CD4-positive, alpha-beta T cell treated with Interleukin-6 for 4 hours (primary cell): ENCODE results near the gene PRR13.
"Not testable (repeated sequence)": the region's sequence is repeated elsewhere in the genome, so short reads cannot be mapped to it uniquely, and the experiment has no call there.

ENCODE experiments used
- DNase-seq: peaks from one replicate; pipeline ENCODE4 v3.0.0-alpha.2; 2020; ENCODE audit warnings: mixed read lengths

The PRR13 gene

DNA sequence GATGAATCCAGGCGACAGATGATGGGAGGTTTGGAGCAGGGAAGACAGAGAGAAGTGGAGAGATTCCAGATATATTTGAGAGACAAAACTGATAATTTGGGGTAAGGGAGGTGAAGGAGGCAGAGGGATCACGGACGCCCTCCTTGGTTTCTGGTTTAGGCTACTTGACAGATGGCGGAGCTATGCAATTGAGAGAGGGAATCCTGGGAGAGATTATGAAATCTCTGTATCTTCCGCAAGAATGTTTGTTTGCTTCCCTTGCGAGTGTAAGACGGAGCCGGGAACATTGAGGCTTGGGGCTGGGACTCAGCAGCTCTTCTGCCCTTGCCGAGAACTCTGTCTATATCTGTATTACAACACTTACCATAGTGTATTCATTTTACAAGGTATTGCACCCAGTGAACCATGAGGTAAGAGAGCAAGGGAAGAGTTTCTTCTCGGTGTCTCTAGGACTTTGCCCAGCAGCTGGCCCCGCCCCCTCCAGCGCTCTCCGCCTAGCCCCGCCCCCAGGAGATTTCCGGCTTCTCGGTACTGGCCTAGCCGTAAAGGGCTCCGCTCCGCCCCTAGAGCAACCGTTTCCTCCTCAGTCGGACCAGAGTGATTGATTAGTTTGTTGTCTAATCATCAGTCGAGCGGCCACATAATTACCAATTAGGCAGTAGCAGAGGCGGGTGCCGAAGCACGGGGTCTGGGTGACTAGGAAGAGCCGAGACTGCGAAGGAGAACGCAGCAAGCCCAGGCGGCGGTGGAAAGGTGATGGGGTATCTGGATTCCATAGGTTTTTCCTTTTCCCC lies at the start of gene PRR13:
TSS of gene PRR13 (plus strand) at position 695 of the 794 bp plus-strand sequence. CDS start 981 bp downstream, outside the sequence.
- DNase-seq, result peak; percentile 100

DNA sequence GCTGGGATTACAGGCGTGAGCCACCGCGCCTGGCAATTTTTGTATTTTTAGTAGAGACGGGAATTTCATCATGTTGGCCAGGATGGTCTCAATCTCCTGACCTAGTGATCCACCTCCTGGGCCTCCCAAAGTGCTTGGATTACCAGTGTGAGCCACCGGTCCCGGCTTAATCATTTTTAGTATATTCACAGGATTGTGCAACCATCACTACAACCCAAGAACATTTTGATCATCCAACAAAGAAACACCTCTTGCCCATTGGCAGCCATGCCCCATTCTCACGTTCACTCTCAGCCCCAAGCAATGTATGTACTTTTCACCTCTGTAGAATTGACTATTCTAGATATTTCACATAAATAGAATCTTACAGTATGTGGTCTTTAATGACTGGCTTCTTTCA lies 41.6 kb upstream of the PRR13 start:
- no peak for DNase-seq

GRCh38 chr12:53402351-53402750 lies 39.2 kb upstream of the PRR13 start:
- DNase-seq, result not testable (repeated sequence)

DNA sequence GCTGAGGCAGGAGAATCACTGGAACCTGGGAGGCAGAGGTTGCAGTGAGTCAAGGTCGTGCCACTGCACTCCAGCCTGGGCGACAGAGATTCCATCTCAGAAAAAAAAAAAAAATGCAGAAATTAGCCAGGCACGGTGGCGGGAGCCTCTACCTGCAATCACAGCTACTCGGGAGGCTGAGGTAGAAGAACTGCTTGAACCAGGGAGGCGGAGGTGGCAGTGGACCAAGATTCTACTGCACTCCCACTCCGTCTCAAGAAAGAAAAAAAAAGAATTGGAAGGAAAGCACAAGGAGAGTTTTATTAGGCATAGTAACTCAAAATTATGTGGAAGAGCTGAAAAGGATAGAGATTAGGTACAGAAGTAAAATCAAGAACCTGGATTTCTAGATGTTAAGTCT lies 38.7 kb upstream of the PRR13 start:
- no peak for DNase-seq

DNA sequence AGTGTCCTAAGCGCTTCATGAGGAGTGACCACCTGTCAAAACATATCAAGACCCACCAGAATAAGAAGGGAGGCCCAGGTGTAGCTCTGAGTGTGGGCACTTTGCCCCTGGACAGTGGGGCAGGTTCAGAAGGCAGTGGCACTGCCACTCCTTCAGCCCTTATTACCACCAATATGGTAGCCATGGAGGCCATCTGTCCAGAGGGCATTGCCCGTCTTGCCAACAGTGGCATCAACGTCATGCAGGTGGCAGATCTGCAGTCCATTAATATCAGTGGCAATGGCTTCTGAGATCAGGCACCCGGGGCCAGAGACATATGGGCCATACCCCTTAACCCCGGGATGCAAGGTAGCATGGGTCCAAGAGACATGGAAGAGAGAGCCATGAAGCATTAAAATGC lies 30.6 kb upstream of the PRR13 start:
- no peak for DNase-seq

DNA sequence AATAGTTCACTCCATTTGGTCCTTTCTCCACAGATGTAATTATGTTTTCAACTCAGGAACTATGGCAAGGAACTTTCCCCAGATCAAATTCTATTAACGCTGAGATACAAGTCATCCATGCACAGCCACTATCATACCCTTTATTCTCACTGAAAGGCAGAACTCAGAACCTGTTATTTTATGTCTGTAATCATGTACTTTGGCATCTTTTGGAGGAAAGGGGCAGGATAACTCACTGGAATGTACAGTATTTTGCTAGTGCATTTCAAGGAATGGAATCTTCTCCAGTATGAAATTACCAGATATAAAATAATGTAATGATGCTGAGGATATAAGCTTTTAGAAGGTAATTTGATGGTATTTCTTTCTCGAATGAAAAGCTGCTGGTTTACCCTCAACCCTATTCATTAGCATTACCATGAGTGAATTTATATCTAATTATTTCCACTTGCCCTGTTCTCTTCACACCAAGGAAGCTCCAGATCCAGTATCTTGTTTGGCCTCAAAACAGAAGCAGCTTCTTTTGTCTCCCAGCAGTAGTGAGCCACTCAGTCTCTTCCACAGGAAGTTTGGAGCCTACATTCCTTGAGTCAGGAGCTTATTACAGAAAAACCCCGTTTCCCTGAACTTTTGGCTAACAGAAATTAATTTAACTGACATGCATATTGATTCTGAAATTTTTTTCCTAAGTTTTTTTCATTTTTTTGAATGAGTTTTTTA lies 27.9 kb upstream of the PRR13 start:
- DNase-seq, result no peak

DNA sequence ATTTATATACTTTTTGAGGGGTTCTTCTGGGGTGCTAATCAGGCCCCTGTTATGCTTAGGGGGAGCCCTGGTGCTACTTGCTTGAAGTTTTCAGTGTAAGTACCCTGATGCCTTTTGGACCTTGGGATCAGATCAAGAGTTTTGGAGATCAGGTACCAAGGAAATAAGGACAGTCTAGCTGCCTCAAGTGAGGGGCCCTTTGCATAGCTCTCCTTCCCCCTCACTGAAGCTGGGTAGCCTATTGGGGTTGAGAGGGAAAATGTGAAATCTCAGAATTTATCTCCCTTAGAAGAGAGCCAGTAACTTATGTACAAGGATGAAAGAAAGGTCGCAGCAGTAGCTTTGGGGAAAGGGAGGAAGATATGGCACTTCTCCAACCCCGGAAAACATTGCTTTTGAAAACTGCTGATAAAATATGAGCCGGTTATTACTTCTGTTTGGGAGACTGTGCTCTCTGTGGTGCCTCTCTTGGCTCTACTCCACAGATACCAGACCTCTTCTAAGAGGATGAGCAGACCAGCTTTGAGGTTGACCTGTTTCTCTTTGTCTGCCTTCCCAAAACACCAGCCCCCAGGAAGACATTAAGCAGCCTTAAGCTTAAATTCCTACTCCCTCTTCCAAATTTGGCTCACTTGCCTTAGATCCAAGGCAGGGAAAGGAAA lies 26.6 kb upstream of the PRR13 start:
- DNase-seq, result no peak

GRCh38 chr12:53415752-53416389 lies 25.7 kb upstream of the PRR13 start:
- DNase-seq, result not testable (repeated sequence)

GRCh38 chr12:53417291-53417816 lies 24.2 kb upstream of the PRR13 start:
- DNase-seq, result not testable (repeated sequence)

- DNase-seq, result no peak
Measured at GRCh38 chr12:53418221-53418620, 23.3 kb upstream of the PRR13 start.

DNA sequence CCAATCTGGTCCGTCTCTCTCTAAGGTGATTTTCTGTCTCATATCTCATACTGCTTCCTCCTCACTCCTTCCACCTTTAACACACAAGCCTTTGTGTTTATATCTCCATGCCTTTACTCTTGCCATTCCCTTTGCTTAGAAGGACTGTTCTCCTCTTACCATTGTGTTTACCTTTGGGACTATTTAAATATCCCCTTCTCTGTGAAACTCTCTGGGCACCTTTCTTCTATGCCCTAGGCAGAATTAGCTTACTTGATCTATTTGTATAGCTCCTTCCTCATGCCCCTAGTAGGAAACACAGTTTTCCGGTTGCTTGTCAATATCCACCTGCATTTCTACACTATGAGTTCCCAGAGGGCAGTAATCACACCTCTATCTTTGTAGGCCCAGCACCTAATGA lies 21.8 kb upstream of the PRR13 start:
- DNase-seq, result no peak

DNA sequence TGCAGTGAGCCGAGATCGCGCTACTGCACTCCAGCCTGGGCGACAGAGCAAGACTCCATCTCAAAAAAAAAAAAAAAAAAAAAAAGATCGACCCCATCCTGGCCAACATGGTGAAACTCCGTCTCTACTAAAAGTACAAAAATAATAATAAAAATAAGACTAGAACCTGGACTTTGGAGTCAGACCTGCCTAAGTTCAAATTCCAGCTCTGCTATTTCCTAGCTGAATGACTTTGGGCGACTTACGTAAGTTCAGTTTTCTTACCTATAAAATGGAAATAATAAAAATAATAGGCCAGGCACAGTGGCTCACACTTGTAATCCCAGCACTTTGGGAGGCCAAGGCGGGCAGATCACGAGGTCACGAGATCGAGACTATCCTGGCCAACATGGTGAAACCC lies 19.3 kb upstream of the PRR13 start:
- DNase-seq, result not testable (repeated sequence)

GRCh38 chr12:53423597-53423996 lies 17.9 kb upstream of the PRR13 start, which contains the start of gene AMHR2:
Gene AMHR2 (plus strand): TSS chr12:53423855. CDS start chr12:53423935, 80 bp downstream.
- DNase-seq, result no peak

- no peak for DNase-seq
Measured at GRCh38 chr12:53424626-53425514, 16.7 kb upstream of the PRR13 start.

- no peak for DNase-seq
Measured at GRCh38 chr12:53425515-53426150, 15.9 kb upstream of the PRR13 start.

- DNase-seq, result no peak
Measured at GRCh38 chr12:53427905-53428594, 13.5 kb upstream of the PRR13 start.

- DNase-seq, result no peak
Measured at GRCh38 chr12:53428741-53429140, 12.8 kb upstream of the PRR13 start.

- no peak for DNase-seq
Measured at GRCh38 chr12:53430116-53430515, 11.4 kb upstream of the PRR13 start.

DNA sequence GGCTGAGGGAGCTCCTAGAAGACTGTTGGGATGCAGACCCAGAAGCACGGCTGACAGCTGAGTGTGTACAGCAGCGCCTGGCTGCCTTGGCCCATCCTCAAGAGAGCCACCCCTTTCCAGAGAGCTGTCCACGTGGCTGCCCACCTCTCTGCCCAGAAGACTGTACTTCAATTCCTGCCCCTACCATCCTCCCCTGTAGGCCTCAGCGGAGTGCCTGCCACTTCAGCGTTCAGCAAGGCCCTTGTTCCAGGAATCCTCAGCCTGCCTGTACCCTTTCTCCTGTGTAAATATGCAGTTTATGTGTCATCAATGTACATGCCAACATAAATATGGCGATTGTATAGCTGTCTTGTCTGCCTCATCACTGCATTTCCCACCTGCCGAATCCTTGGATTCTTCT lies 10.3 kb upstream of the PRR13 start:
- DNase-seq, result no peak

- not testable (repeated sequence) for DNase-seq
Measured at GRCh38 chr12:53435326-53435725, 6.2 kb upstream of the PRR13 start.

- DNase-seq, result not testable (repeated sequence)
Measured at GRCh38 chr12:53439582-53439981, 2.0 kb upstream of the PRR13 start.
